IMR-90 (cell line): ENCODE results near the gene ZFAND5. TPM values are rescaled to one million over a fixed set of nuclear protein-coding genes. Genes with fewer than 3 reads are reported as not detected.

ENCODE experiments used
- ATAC-seq: fragments of 200-7000 bp; cut with Tn5 transposase; 2 replicates; pipeline ENCODE4 v1.9.1; 2020; ENCODE audit warnings: low read depth, mild to moderate bottlenecking, moderate library complexity
- BruUV-seq: library from RNA; stranded (reverse); fragments of 400-500 nt; replicated peaks from 2 replicates; lab custom pipeline; 2021; lab: Mats Ljungman, UMichigan
- CTCF ChIA-PET: fragments of 300-600 bp; formaldehyde crosslinking; extraction: SDS; loops from one replicate; lab custom pipeline; 2021; ENCODE audit warnings: antibody characterized with exemption; lab: Yijun Ruan, JAX
- POLR2A ChIA-PET: fragments of 300-600 bp; sonication (Branson Sonifier 250); formaldehyde crosslinking; loops from one replicate; lab custom pipeline; 2022; ENCODE audit warnings: antibody characterized with exemption; ENCODE audit not compliant: unreplicated experiment; lab: Charles Lee
- DNase-seq: peaks from one replicate; pipeline ENCODE4 v3.0.0; 2013
- H2AFZ ChIP-seq: replicated peaks from 2 replicates; pipeline ENCODE3; 2013; ENCODE audit warnings: low read length, mild to moderate bottlenecking; ENCODE audit not compliant: poor library complexity
- H2AK5ac ChIP-seq: 2 replicates; pipeline ENCODE4 v1.6.1; 2013; ENCODE audit warnings: low read depth, low read length, inconsistent platforms
- H2AK9ac ChIP-seq: replicated peaks from 2 replicates; pipeline ENCODE3; 2013; ENCODE audit warnings: mild to moderate bottlenecking, low read depth, low read length, moderate library complexity; ENCODE audit not compliant: poor library complexity
- H2BK120ac ChIP-seq: 2 replicates; pipeline ENCODE4 v1.6.1; 2013; ENCODE audit warnings: low read depth, low read length, inconsistent platforms
- H2BK15ac ChIP-seq: 3 replicates; pipeline ENCODE4 v1.6.1; 2013; ENCODE audit warnings: low read depth, low read length, inconsistent platforms
- H2BK20ac ChIP-seq: 2 replicates; pipeline ENCODE4 v1.6.1; 2013; ENCODE audit warnings: low read depth, mild to moderate bottlenecking, inconsistent platforms, low read length, moderate library complexity
- H2BK5ac ChIP-seq: 2 replicates; pipeline ENCODE4 v1.6.1; 2013; ENCODE audit warnings: mild to moderate bottlenecking, low read depth, low read length, inconsistent platforms; ENCODE audit not compliant: poor library complexity, severe bottlenecking
- H3K14ac ChIP-seq: replicated peaks from 2 replicates; pipeline ENCODE4 v1.6.1; 2013; ENCODE audit warnings: low read depth, low read length, inconsistent platforms
- H3K18ac ChIP-seq: 2 replicates; pipeline ENCODE4 v1.6.1; 2013; ENCODE audit warnings: low read depth, low read length, control low read depth
- H3K23ac ChIP-seq: 2 replicates; pipeline ENCODE4 v1.6.1; 2013; ENCODE audit warnings: low read depth, low read length, inconsistent platforms
- H3K27ac ChIP-seq: 2 replicates; pipeline ENCODE4 v1.5.1; 2013; ENCODE audit warnings: mild to moderate bottlenecking, control low read depth, low read length; ENCODE audit not compliant: insufficient read depth
- H3K27me3 ChIP-seq: 2 replicates; pipeline ENCODE4 v1.6.1; 2013; ENCODE audit warnings: low read length; ENCODE audit not compliant: control insufficient read depth, insufficient read depth
- H3K36me3 ChIP-seq: 2 replicates; pipeline ENCODE4 v1.6.1; 2013; ENCODE audit warnings: low read length, mixed read lengths; ENCODE audit not compliant: control insufficient read depth, insufficient read depth
- H3K4ac ChIP-seq: 2 replicates; pipeline ENCODE4 v1.6.1; 2013; ENCODE audit warnings: low read depth, low read length, inconsistent platforms
- H3K4me1 ChIP-seq: 2 replicates; pipeline ENCODE4 v1.6.1; 2013; ENCODE audit warnings: low read length, mixed read lengths; ENCODE audit not compliant: control insufficient read depth, insufficient read depth
- H3K4me2 ChIP-seq: 2 replicates; pipeline ENCODE4 v1.6.1; 2013; ENCODE audit warnings: low read depth, mild to moderate bottlenecking, control low read depth, low read length, moderate library complexity
- H3K4me3 ChIP-seq: 2 replicates; pipeline ENCODE4 v1.5.1; 2013; ENCODE audit warnings: low read depth, mild to moderate bottlenecking, control low read depth, low read length, moderate library complexity; ENCODE audit not compliant: insufficient read depth
- H3K56ac ChIP-seq: 2 replicates; pipeline ENCODE4 v1.6.1; 2013; ENCODE audit warnings: low read length, inconsistent platforms; ENCODE audit not compliant: insufficient read depth; ENCODE audit errors: extremely low read depth
- H3K79me1 ChIP-seq, 2 experiments: 2 replicates each; pipeline ENCODE4 v1.6.1; 2013; ENCODE audit warnings: low read length in 2 of 2, inconsistent platforms in 1 of 2, low read depth in 1 of 2
- H3K9ac ChIP-seq: 2 replicates; pipeline ENCODE4 v1.6.1; 2013; ENCODE audit warnings: low read depth, low read length, control low read depth
- H3K9me1 ChIP-seq: 2 replicates; pipeline ENCODE4 v1.6.1; 2013; ENCODE audit warnings: low read length, inconsistent platforms; ENCODE audit not compliant: insufficient read depth
- H3K9me3 ChIP-seq: 2 replicates; pipeline ENCODE4 v1.6.1; 2013; ENCODE audit warnings: low read length; ENCODE audit not compliant: control insufficient read depth, insufficient read depth
- H4K20me1 ChIP-seq: 2 replicates; pipeline ENCODE4 v1.6.1; 2013; ENCODE audit warnings: low read length, inconsistent platforms; ENCODE audit not compliant: insufficient read depth
- H4K5ac ChIP-seq: 2 replicates; pipeline ENCODE4 v1.6.1; 2013; ENCODE audit warnings: mild to moderate bottlenecking, low read depth, low read length, control low read depth
- H4K8ac ChIP-seq, 2 experiments: 2 replicates each; pipeline ENCODE4 v1.6.1; 2013; ENCODE audit warnings: low read depth in 2 of 2, low read length in 2 of 2, control low read depth in 1 of 2, inconsistent platforms in 1 of 2
- H4K91ac ChIP-seq: 2 replicates; pipeline ENCODE4 v1.6.1; 2013; ENCODE audit warnings: low read depth, low read length, inconsistent platforms; ENCODE audit not compliant: insufficient read depth
- CEBPB ChIP-seq: IDR thresholded peaks from 2 replicates; pipeline ENCODE4 v1.6.1; 2012; ENCODE audit warnings: low read depth, low read length, improper control_type of control experiment
- CHD1 ChIP-seq: IDR thresholded peaks from 2 replicates; pipeline ENCODE4 v1.6.1; 2012; ENCODE audit warnings: low read depth, low read length, improper control_type of control experiment
- MAFK ChIP-seq: IDR thresholded peaks from 2 replicates; pipeline ENCODE4 v1.6.1; 2012; ENCODE audit warnings: low read depth, low read length, improper control_type of control experiment
- MXI1 ChIP-seq: IDR thresholded peaks from 2 replicates; pipeline ENCODE4 v1.6.1; 2012; ENCODE audit warnings: low read depth, mild to moderate bottlenecking, low read length, moderate library complexity, borderline replicate concordance
- NFE2L2 ChIP-seq: fragments of 150-350 bp; IDR thresholded peaks from 2 replicates; pipeline ENCODE4 v1.6.1; 2016; ENCODE audit warnings: low read depth, mild to moderate bottlenecking, low read length
- RAD21 ChIP-seq: IDR thresholded peaks from 2 replicates; pipeline ENCODE4 v1.6.1; 2012; ENCODE audit warnings: low read length, improper control_type of control experiment
- RCOR1 ChIP-seq: IDR thresholded peaks from 2 replicates; pipeline ENCODE4 v1.6.1; 2012; ENCODE audit warnings: mild to moderate bottlenecking, low read length, improper control_type of control experiment; ENCODE audit not compliant: insufficient replicate concordance
- SMC3 ChIP-seq: fragments of 150-350 bp; IDR thresholded peaks from 2 replicates; pipeline ENCODE4 v1.6.1; 2016; ENCODE audit warnings: low read depth, mild to moderate bottlenecking, antibody characterized with exemption, low read length, moderate library complexity
- WGBS, 2 experiments: methylation state at CpG; one replicate each; pipeline versions ENCODE4 v1.1.5 to v1.1.7; 2013; ENCODE audit warnings: missing lambda C conversion rate in 2 of 2; ENCODE audit not compliant: insufficient read length in 1 of 2; ENCODE audit errors: extremely low coverage in 2 of 2; 5-methylcytosine and 5-hydroxymethylcytosine counted together
- dilution Hi-C: fragments of 300-500 bp; cut with HindIII; formaldehyde crosslinking; loops from one replicate; pipeline ENCODE4 v1.14.3; 2018; ENCODE audit warnings: low sequenced_read_pairs; ENCODE audit not compliant: unreplicated experiment
- in situ Hi-C: fragments of 300-500 bp; cut with MboI; formaldehyde crosslinking; loops from 3 replicates; pipeline ENCODE4 v1.14.3; 2019; ENCODE audit warnings: low sequenced_read_pairs, inconsistent platforms, mixed read lengths
- intact Hi-C: fragments of 100-400 bp; cut with micrococcal nuclease; formaldehyde crosslinking; loops from 2 replicates; pipeline ENCODE4 v1.10.0; 2022
- polyA plus RNA-seq, 3 experiments: library from polyadenylated mRNA; depleted of rRNA; stranded (reverse); fragments of >200 nt; gene quantifications; 2 replicates each; pipeline ENCODE4 v1.2.3, GENCODE V29; 2012; ENCODE audit warnings: low replicate concordance in 1 of 3
- total RNA-seq: library from RNA; depleted of rRNA; stranded (reverse); fragments of >200 nt; gene quantifications from 2 replicates; pipeline ENCODE4 v1.2.3, GENCODE V29; 2012
- TF ChIP-seq, protein P1 (sequence below): conservative IDR thresholded peaks from 2 replicates; pipeline ENCODE4 v1.5.1; 2012; ENCODE audit warnings: mild to moderate bottlenecking, low read depth, low read length, improper control_type of control experiment

Gene ZFAND5
- total and polyA plus RNA-seq, 2 of the 4 experiments (the other 2 are of a cell fraction) = 35.8 to 85.2 TPM

DNA sequence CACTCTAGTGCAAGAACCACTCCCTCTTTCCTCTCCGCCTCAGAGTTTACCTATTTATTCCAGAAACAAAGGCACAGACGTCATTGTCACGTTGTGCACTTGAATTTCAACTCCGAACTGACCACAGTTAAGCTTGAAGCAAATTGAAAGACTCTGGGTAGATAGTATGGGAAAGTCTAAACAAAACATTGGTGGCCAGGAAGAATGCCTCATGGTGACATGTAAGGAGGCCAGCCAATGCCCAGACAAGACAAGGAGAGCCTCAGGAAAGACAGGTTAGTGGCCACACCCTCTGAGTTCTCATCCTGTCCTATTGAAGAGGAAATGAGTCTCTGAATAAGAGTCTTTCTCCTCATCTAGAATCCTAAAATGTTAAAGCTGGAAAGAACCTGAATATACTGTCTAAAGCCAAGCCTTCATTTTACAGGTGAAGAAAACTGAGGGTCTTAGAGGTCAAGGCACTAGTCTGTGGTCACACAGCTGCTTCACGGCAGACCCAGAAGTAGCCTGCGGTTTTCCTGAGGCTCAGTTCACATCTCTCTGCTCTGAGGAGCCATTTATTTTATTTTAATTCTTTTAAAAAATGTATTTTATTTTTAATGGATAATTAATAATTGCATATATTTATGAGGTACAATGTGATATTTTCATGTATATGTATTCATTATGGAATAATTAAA, 30.2 kb downstream of the ZFAND5 start:
- Histone ChIP-seq H4K5ac (no peak overlapping the region), H3K56ac (no peak overlapping the region), H4K8ac (no peak overlapping the region), H3K9me1 (no peaks in the 10 kb centered on the region), H3K4me2 (no peak overlapping the region), H2BK5ac (no peak overlapping the region), H3K4me3 (no peak overlapping the region), H3K9ac (no peak overlapping the region), H3K14ac (no peak overlapping the region), H3K4me1 (no peaks in the 10 kb centered on the region), H3K79me1 (no peaks in the 10 kb centered on the region), H2BK20ac (no peak overlapping the region), H3K18ac (no peak overlapping the region), H2AK9ac (no peak overlapping the region), H3K23ac (no peak overlapping the region), H3K27ac (no peak overlapping the region), H2AFZ (no peak overlapping the region), H4K20me1 (no peaks in the 10 kb centered on the region), H2AK5ac (no peak overlapping the region), H2BK120ac (no peak overlapping the region), H2BK15ac (no peak overlapping the region), H3K36me3 (no peaks in the 10 kb centered on the region), H4K91ac (no peak overlapping the region), H3K27me3 (peaks cover 5% of the 10 kb centered on the region), H3K9me3 (no peaks in the 10 kb centered on the region), H3K4ac (no peak overlapping the region)
- ATAC-seq (no peak), DNase-seq (no peak)
- TF ChIP-seq RAD21 = no peak
- no peak for TF ChIP-seq CHD1
- no peak for TF ChIP-seq MAFK
- TF ChIP-seq NFE2L2 = no peak
- no peak for TF ChIP-seq CEBPB
- TF ChIP-seq SMC3 = no peak
- no peak for TF ChIP-seq RCOR1
- TF ChIP-seq, protein P1, sequence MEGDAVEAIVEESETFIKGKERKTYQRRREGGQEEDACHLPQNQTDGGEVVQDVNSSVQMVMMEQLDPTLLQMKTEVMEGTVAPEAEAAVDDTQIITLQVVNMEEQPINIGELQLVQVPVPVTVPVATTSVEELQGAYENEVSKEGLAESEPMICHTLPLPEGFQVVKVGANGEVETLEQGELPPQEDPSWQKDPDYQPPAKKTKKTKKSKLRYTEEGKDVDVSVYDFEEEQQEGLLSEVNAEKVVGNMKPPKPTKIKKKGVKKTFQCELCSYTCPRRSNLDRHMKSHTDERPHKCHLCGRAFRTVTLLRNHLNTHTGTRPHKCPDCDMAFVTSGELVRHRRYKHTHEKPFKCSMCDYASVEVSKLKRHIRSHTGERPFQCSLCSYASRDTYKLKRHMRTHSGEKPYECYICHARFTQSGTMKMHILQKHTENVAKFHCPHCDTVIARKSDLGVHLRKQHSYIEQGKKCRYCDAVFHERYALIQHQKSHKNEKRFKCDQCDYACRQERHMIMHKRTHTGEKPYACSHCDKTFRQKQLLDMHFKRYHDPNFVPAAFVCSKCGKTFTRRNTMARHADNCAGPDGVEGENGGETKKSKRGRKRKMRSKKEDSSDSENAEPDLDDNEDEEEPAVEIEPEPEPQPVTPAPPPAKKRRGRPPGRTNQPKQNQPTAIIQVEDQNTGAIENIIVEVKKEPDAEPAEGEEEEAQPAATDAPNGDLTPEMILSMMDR = no peak
- TF ChIP-seq MXI1 = no peak
- no TSS peak for BruUV-seq
- ChIA-PET CTCF (no interaction called here), POLR2A (no interaction called here)
- no CpG with 5 or more reads among the region's 6 CpGs for WGBS, 2 experiments
- in situ Hi-C loops (no loop called here), dilution Hi-C loops (no loop called here), intact Hi-C loops (no loop called here)
